ENCODE data around the gene PGD.
A peak's percentile ranks its signal among the peaks of the same experiment; 100 is the strongest.
"Not testable (repeated sequence)": the region's sequence is repeated elsewhere in the genome, so short reads cannot be mapped to it uniquely, and the experiment has no call there.

Gene PGD

GRCh38 chr1:10400013-10400412 is 1.1 kb downstream of the PGD start:
- DNase-seq: no peak

- no peak for DNase-seq
Observed at GRCh38 chr1:10401281-10401680, 2.4 kb downstream of the PGD start.

- DNase-seq: no peak
Observed at GRCh38 chr1:10402729-10403274, 3.9 kb downstream of the PGD start.

GRCh38 chr1:10407201-10407600 is 8.3 kb downstream of the PGD start:
- DNase-seq: no peak

- peak; percentile 68 for DNase-seq
Observed at GRCh38 chr1:10415211-10415930, 16.5 kb downstream of the PGD start.

GRCh38 chr1:10415967-10416366 is 17.1 kb downstream of the PGD start:
- DNase-seq: not testable (repeated sequence)

- not testable (repeated sequence) for DNase-seq
Observed at GRCh38 chr1:10418741-10419140, 19.9 kb downstream of the PGD start.

GRCh38 chr1:10419351-10419750 is 20.5 kb downstream of the PGD start:
- no peak for DNase-seq

GRCh38 chr1:10421637-10422036 is 22.8 kb downstream of the PGD start:
- DNase-seq: no peak

- no peak for DNase-seq
Observed at GRCh38 chr1:10424034-10424433, 25.2 kb downstream of the PGD start.

- DNase-seq: no peak
Observed at GRCh38 chr1:10424651-10425050, 25.8 kb downstream of the PGD start.

GRCh38 chr1:10425826-10426534 is 27.1 kb downstream of the PGD start:
- not testable (repeated sequence) for DNase-seq

GRCh38 chr1:10426535-10426848 is 27.6 kb downstream of the PGD start:
- not testable (repeated sequence) for DNase-seq

GRCh38 chr1:10428984-10429383 is 30.1 kb downstream of the PGD start:
- DNase-seq: no peak

- DNase-seq: no peak
Observed at GRCh38 chr1:10429868-10430215, 31.0 kb downstream of the PGD start.

- DNase-seq: peak; percentile 92
Observed at GRCh38 chr1:10430216-10431069, 31.6 kb downstream of the PGD start, which contains the start of gene CENPS. Gene CENPS, plus strand, starts transcription at chr1:10430433. Its CDS starts 85 bp downstream, at chr1:10430518.

GRCh38 chr1:10431070-10431730 is 32.3 kb downstream of the PGD start:
- no peak for DNase-seq

- no peak for DNase-seq
Observed at GRCh38 chr1:10432910-10433700, 34.2 kb downstream of the PGD start.

GRCh38 chr1:10433790-10434189 is 34.9 kb downstream of the PGD start:
- no peak for DNase-seq

GRCh38 chr1:10434590-10434989 is 35.7 kb downstream of the PGD start:
- DNase-seq: no peak

GRCh38 chr1:10437052-10437451 is 38.2 kb downstream of the PGD start:
- no peak for DNase-seq

GRCh38 chr1:10438677-10439163 is 39.9 kb downstream of the PGD start:
- peak; percentile 80 for DNase-seq

Data from islet precursor cell (in vitro differentiated cells).